ENCODE measurements around the gene DMC1. TPM values are rescaled to one million over a fixed set of nuclear protein-coding genes. Genes with fewer than 3 reads are reported as not detected.

Gene DMC1
- total RNA-seq, 2 experiments from 2014 or later: 0.52 to 0.95 TPM

DNA sequence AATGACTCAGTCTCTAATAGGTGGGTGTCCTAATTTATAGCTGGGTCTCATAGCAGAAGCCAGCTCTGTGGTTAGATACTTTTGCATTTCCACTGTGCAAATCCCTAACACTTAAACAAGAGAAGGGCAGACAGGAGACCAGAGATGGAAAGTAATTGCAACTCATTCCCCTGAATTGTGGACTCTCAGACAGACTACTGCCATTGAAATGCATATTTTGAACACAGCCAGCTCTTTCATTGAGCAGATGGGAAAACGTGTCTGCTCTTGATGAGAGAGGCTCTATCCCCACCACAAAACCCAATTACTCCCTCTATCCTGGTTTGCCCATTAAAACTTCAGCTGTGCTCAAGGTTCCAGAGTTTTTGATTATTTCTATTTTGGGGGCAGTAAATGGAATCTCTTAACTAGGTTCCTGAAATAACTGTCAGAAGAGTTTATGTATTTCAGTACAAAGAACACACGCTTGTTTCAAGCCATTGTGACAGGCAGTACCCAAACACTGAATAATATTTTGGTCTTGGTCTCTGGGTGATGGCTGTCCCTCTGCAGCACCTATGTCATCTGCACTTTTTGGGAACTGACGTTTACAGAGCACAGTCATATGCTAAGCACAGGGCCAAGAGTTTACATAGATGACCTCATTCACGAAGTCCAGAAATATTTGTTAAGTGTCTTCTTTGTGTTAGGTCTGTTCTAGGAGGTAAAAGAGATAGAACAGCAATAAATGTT, 44.5 kb upstream of the DMC1 start:
- no peak overlapping the region for H3K4me3 Mint-ChIP-seq
- peaks cover 9% of the 10 kb centered on the region for H3K27me3 Mint-ChIP-seq
- DNase-seq (no peak), ATAC-seq (ENCODE audit: poor library complexity) (no peak)
- no peak overlapping the region for H3K4me3 ChIP-seq (ENCODE audit: low read length)
- no peak overlapping the region for H3K27ac ChIP-seq (ENCODE audit: low read depth in 1 of 2, low read length in 2 of 2)
- H3K27ac Mint-ChIP-seq: no peak overlapping the region
- CTCF ChIA-PET: no interaction called here
- no peaks in the 10 kb centered on the region for H3K4me1 Mint-ChIP-seq (ENCODE audit: low read depth)
- H3K36me3 Mint-ChIP-seq (ENCODE audit: low read depth): no peaks in the 10 kb centered on the region
- intact Hi-C loops (cut with DNase I, micrococcal nuclease): no loop called here
- peaks cover 4% of the 10 kb centered on the region for H3K9me3 Mint-ChIP-seq
- no peaks in the 10 kb centered on the region for H3K36me3 ChIP-seq (ENCODE audit: insufficient read depth, low read length)
- POLR2A ChIA-PET: no interaction called here
- peaks cover 10 to 12% of the 10 kb centered on the region in 2 experiments for H3K9me3 ChIP-seq (ENCODE audit: control insufficient read depth in 1 of 2, insufficient read depth in 1 of 2, low read length in 2 of 2)
- peaks cover 0 to 3% of the 10 kb centered on the region in 2 experiments for H3K27me3 ChIP-seq (ENCODE audit: control insufficient read depth in 1 of 2, insufficient read depth in 2 of 2, low read length in 2 of 2)
- TF ChIP-seq, protein P1, sequence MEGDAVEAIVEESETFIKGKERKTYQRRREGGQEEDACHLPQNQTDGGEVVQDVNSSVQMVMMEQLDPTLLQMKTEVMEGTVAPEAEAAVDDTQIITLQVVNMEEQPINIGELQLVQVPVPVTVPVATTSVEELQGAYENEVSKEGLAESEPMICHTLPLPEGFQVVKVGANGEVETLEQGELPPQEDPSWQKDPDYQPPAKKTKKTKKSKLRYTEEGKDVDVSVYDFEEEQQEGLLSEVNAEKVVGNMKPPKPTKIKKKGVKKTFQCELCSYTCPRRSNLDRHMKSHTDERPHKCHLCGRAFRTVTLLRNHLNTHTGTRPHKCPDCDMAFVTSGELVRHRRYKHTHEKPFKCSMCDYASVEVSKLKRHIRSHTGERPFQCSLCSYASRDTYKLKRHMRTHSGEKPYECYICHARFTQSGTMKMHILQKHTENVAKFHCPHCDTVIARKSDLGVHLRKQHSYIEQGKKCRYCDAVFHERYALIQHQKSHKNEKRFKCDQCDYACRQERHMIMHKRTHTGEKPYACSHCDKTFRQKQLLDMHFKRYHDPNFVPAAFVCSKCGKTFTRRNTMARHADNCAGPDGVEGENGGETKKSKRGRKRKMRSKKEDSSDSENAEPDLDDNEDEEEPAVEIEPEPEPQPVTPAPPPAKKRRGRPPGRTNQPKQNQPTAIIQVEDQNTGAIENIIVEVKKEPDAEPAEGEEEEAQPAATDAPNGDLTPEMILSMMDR (IDR thresholded peaks at IDR 0.05): no peak
- H3K4me1 ChIP-seq (ENCODE audit: insufficient read depth, low read length): no peaks in the 10 kb centered on the region

- ATAC-seq (ENCODE audit: poor library complexity): no peak
These were observed 43.6 kb upstream of the DMC1 start for GRCh38 chr22:38613588-38613987.

GRCh38 chr22:38612217-38613006, 42.4 kb upstream of the DMC1 start:
- Histone ChIP-seq H3K27ac (ENCODE audit: low read depth in 1 of 2, low read length in 2 of 2) (no peak overlapping the region), H3K4me1 (ENCODE audit: insufficient read depth, low read length) (no peaks in the 10 kb centered on the region), H3K27me3 (ENCODE audit: control insufficient read depth in 1 of 2, insufficient read depth in 2 of 2, low read length in 2 of 2) (no peaks in the 10 kb centered on the region), H3K9me3 (ENCODE audit: control insufficient read depth in 1 of 2, insufficient read depth in 1 of 2, low read length in 2 of 2) (peaks cover 0 to 4% of the 10 kb centered on the region in 2 experiments), H3K4me3 (ENCODE audit: low read length) (no peak overlapping the region), H3K36me3 (ENCODE audit: insufficient read depth, low read length) (no peaks in the 10 kb centered on the region)
- Mint-ChIP-seq H3K36me3 (ENCODE audit: low read depth) (no peaks in the 10 kb centered on the region), H3K4me1 (ENCODE audit: low read depth) (no peaks in the 10 kb centered on the region), H3K27me3 (peaks cover 9% of the 10 kb centered on the region), H3K9me3 (no peaks in the 10 kb centered on the region), H3K27ac (no peak overlapping the region), H3K4me3 (no peak overlapping the region)
- DNase-seq: no peak
- CTCF ChIA-PET: no interaction called here
- POLR2A ChIA-PET: no interaction called here
- TF ChIP-seq, protein P1 (IDR thresholded peaks at IDR 0.05): no peak
- ATAC-seq (ENCODE audit: poor library complexity): no peak
- intact Hi-C loops (cut with DNase I, micrococcal nuclease): no loop called here

More at GRCh38 chr22:38613588-38613987, 43.6 kb upstream of the DMC1 start:
- Mint-ChIP-seq H3K27ac (no peak overlapping the region), H3K36me3 (ENCODE audit: low read depth) (no peaks in the 10 kb centered on the region), H3K4me1 (ENCODE audit: low read depth) (no peaks in the 10 kb centered on the region), H3K27me3 (peaks cover 9% of the 10 kb centered on the region), H3K9me3 (peaks cover 4% of the 10 kb centered on the region), H3K4me3 (no peak overlapping the region)
- intact Hi-C loops (cut with DNase I, micrococcal nuclease): no loop called here
- Histone ChIP-seq H3K36me3 (ENCODE audit: insufficient read depth, low read length) (no peaks in the 10 kb centered on the region), H3K4me3 (ENCODE audit: low read length) (no peak overlapping the region), H3K9me3 (ENCODE audit: control insufficient read depth in 1 of 2, insufficient read depth in 1 of 2, low read length in 2 of 2) (peaks cover 10 to 11% of the 10 kb centered on the region in 2 experiments), H3K4me1 (ENCODE audit: insufficient read depth, low read length) (no peaks in the 10 kb centered on the region), H3K27me3 (ENCODE audit: control insufficient read depth in 1 of 2, insufficient read depth in 2 of 2, low read length in 2 of 2) (peaks cover 0 to 3% of the 10 kb centered on the region in 2 experiments), H3K27ac (ENCODE audit: low read depth in 1 of 2, low read length in 2 of 2) (no peak overlapping the region)
- CTCF ChIA-PET: no interaction called here
- DNase-seq: no peak
- TF ChIP-seq, protein P1 (IDR thresholded peaks at IDR 0.05): no peak
- POLR2A ChIA-PET: no interaction called here

Measured in CD4-positive, alpha-beta T cell (primary cell).